Liver (tissue), 3 donors: ENCODE data around the gene EWSR1.

ENCODE experiments used
- SP1 ChIP-seq: IDR thresholded peaks from 2 replicates; pipeline ENCODE4 v1.6.1; 2018; ENCODE audit warnings: antibody characterized with exemption, mild to moderate bottlenecking
- TF ChIP-seq, protein P1 (sequence below): fragments of 150-350 bp; IDR thresholded peaks from 2 replicates; pipeline ENCODE4 v1.5.1; 2017; ENCODE audit warnings: improper control_type of control experiment, low read depth, low read length; ENCODE audit not compliant: missing input control
- TF ChIP-seq, protein P2 (sequence below): IDR thresholded peaks from 2 replicates; pipeline ENCODE4 v1.6.1; 2016; ENCODE audit warnings: antibody characterized with exemption, mild to moderate bottlenecking
- donor health status: healthy.
- donor health status: healthy.

DNA sequence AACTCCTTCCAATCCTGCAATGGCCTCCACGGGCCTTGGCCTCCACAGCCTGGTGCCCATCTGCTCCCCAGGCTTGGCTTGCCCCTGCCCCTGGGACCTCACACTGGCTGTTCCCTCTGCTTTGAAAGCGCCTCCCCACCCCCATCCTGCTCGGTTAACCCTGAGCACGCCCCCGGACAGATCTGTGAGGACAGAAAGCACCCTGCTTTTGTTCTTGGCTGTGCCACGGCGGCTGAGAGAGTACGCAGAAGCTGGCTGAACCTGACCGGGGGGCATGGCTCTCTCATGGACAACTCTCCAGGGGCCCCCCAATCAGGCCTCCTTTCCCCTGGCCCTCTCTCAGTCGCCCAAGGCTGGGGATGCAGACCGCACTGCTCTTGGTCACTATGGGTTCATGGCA, 67.6 kb downstream of the EWSR1 start:
- TF ChIP-seq, protein P1, sequence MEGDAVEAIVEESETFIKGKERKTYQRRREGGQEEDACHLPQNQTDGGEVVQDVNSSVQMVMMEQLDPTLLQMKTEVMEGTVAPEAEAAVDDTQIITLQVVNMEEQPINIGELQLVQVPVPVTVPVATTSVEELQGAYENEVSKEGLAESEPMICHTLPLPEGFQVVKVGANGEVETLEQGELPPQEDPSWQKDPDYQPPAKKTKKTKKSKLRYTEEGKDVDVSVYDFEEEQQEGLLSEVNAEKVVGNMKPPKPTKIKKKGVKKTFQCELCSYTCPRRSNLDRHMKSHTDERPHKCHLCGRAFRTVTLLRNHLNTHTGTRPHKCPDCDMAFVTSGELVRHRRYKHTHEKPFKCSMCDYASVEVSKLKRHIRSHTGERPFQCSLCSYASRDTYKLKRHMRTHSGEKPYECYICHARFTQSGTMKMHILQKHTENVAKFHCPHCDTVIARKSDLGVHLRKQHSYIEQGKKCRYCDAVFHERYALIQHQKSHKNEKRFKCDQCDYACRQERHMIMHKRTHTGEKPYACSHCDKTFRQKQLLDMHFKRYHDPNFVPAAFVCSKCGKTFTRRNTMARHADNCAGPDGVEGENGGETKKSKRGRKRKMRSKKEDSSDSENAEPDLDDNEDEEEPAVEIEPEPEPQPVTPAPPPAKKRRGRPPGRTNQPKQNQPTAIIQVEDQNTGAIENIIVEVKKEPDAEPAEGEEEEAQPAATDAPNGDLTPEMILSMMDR, result no peak
- no peak for TF ChIP-seq SP1
- TF ChIP-seq, protein P2, sequence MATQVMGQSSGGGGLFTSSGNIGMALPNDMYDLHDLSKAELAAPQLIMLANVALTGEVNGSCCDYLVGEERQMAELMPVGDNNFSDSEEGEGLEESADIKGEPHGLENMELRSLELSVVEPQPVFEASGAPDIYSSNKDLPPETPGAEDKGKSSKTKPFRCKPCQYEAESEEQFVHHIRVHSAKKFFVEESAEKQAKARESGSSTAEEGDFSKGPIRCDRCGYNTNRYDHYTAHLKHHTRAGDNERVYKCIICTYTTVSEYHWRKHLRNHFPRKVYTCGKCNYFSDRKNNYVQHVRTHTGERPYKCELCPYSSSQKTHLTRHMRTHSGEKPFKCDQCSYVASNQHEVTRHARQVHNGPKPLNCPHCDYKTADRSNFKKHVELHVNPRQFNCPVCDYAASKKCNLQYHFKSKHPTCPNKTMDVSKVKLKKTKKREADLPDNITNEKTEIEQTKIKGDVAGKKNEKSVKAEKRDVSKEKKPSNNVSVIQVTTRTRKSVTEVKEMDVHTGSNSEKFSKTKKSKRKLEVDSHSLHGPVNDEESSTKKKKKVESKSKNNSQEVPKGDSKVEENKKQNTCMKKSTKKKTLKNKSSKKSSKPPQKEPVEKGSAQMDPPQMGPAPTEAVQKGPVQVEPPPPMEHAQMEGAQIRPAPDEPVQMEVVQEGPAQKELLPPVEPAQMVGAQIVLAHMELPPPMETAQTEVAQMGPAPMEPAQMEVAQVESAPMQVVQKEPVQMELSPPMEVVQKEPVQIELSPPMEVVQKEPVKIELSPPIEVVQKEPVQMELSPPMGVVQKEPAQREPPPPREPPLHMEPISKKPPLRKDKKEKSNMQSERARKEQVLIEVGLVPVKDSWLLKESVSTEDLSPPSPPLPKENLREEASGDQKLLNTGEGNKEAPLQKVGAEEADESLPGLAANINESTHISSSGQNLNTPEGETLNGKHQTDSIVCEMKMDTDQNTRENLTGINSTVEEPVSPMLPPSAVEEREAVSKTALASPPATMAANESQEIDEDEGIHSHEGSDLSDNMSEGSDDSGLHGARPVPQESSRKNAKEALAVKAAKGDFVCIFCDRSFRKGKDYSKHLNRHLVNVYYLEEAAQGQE, result no peak
